Heart right ventricle (tissue), 16 donors: ENCODE results near the gene GRIK3. TPM values are rescaled to one million over a fixed set of nuclear protein-coding genes. Genes with fewer than 3 reads are reported as not detected.
A peak's percentile ranks its signal among the peaks of the same experiment; 100 is the strongest.

Experiments used
- ATAC-seq, 8 donors: fragments of 200-7000 bp; cut with Tn5 transposase; one replicate each; pipeline ENCODE4 v1.9.1; 2020; ENCODE audit warnings: mild to moderate bottlenecking in 8 of 8, moderate library complexity in 8 of 8, moderate number of reproducible peaks in 1 of 8
- DNase-seq, 2 donors: peaks; one replicate each; pipeline ENCODE4 v3.0.0-alpha.2; 2020
- H3K27ac ChIP-seq, 10 donors: fragments of 200-600 bp; sonication (generic) in 2 of 10; one replicate each; pipeline versions ENCODE4 v1.5.0 to v1.8.0; 2020 to 2022; ENCODE audit warnings: mild to moderate bottlenecking in 3 of 10
- H3K27me3 ChIP-seq, 7 donors: fragments of 200-600 bp; one replicate each; pipeline ENCODE4 v1.8.0; 2021 to 2022; ENCODE audit warnings: mild to moderate bottlenecking in 2 of 7
- H3K36me3 ChIP-seq, 9 donors: fragments of 200-600 bp; sonication (generic) in 1 of 9; one replicate each; pipeline versions ENCODE4 v1.5.0 to v1.8.0; 2020 to 2022; ENCODE audit warnings: mild to moderate bottlenecking in 2 of 9
- H3K4me1 ChIP-seq, 9 donors: fragments of 200-600 bp; sonication (generic) in 1 of 9; one replicate each; pipeline versions ENCODE4 v1.5.0 to v1.8.0; 2020 to 2022; ENCODE audit warnings: mild to moderate bottlenecking in 4 of 9
- H3K4me3 ChIP-seq, 10 donors: fragments of 200-600 bp; sonication (generic) in 2 of 10; one replicate each; pipeline versions ENCODE4 v1.5.0 to v1.8.0; 2020 to 2022; ENCODE audit warnings: mild to moderate bottlenecking in 7 of 10, moderate library complexity in 2 of 10
- H3K9me3 ChIP-seq, 11 donors: fragments of 200-600 bp in 10 of 11; sonication (generic) in 2 of 11; one replicate each; pipeline versions ENCODE4 v1.5.0 to v1.8.0; 2013 to 2022; ENCODE audit warnings: mild to moderate bottlenecking in 2 of 11, control low read depth in 1 of 11, moderate library complexity in 1 of 11
- WGBS, 2 donors: extraction: QIAGEN DNeasy Blood & Tissue Kit; methylation state at CpG; one replicate each; pipeline ENCODE4 v1.1.7; 2013; ENCODE audit warnings: inconsistent platforms in 1 of 2; 5-methylcytosine and 5-hydroxymethylcytosine counted together
- intact Hi-C, 10 donors: fragments of 100-400 bp; cut with DNase I; formaldehyde crosslinking; loops; one replicate each; pipeline versions ENCODE4 v1.11.1 to v1.14.2; 2022
- polyA plus RNA-seq, 2 donors: library from polyadenylated mRNA; stranded (reverse); fragments of 200-250 nt; gene quantifications; one replicate each; pipeline ENCODE4 v1.2.3, GENCODE V29; 2013
- total RNA-seq, 10 donors: library from RNA; stranded (reverse); fragmentation: NEBNext Ultra II Directional in 3 of 10; extraction: Animal tissue kit (Norgen Biotek cat#: 25700) in 3 of 10; gene quantifications; one replicate each; pipeline versions ENCODE4 v1.2.1 to v1.2.4, GENCODE V29; 2021 to 2023
- TF ChIP-seq, protein P1 (sequence below), 9 donors: fragments of 200-600 bp; sonication (generic) in 2 of 9; IDR thresholded peaks; one replicate each; pipeline versions ENCODE4 v1.5.0 to v1.8.0; 2021 to 2022; ENCODE audit warnings: antibody characterized with exemption in 9 of 9, mild to moderate bottlenecking in 5 of 9, moderate library complexity in 1 of 9
- donor health status: Arrhythmogenic right ventricular cardiomyopathy.
- donor health status: ischemic (EF 13 %, LVEDD 7.1; RV severe dilation, severe dysfunction).
- donor health status: healthy with polysubstance abuse.
- donor health status: DM: no; HTN: yes; CAD: no.
- donor health status: DM: no; HTN: no; CAD: no.
- donor health status: ischemic (EF 25% LVEDD 6.9; RV normal size, moderate dysfunction).
- donor health status: ischemic (EF 25% LVEDD 5.7; RV mildly dilated, moderate dysfunction).
- donor health status: healthy.
- donor health status: DM: yes; HTN: yes; CAD: no.
- donor health status: Ischemic cardiomyopathy.
- donor health status: ischemic (EF 35%, LVEDD 5.7; RV mildly dilated, moderate dysfunction).
- donor health status: nonischemic (EF 11% LVEDD 7.7; RV severe dilation, severe dysfunction).
- donor health status: DM: yes; HTN: yes; CAD: no.
- donor health status: PGD.
- donor health status: ischemic (EF 29% LVEDD 5.4; RV normal size, mild dysfunction).
- donor health status: nonischemic (EF 23%, LVEDD 6.1; RV moderate dilation, normal function).

GRIK3 gene
- total and polyA plus RNA-seq, 12 donors = 0.10 to 1.1 (median 0.27) TPM

DNA sequence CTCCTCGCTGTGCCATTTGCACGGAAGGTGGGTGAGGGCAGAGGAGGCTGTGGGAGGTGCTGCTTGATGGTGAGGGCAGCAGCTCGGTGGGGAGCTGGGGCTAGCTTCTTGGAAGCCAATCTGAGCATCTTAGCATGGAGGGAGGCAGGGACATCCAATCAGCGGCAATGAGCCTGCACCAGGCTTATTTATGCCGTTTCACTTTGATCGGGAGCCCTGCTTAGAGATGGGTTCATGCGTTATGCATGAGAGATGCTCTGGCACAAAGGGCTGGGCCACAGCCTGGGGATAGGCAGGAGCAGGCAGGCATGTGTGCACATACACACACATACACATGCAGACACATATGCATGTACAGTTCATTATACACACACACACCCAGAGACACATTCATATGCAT is 220.2 kb downstream of the GRIK3 start:
- Histone ChIP-seq H3K4me3 (no peak overlapping the region), H3K4me1 (no peaks in the 10 kb centered on the region), H3K9me3 (no peaks in the 10 kb centered on the region), H3K27ac (no peak overlapping the region), H3K36me3 (no peaks in the 10 kb centered on the region), H3K27me3 (peaks cover 0 to 36% (median 17%) of the 10 kb centered on the region in 7 donors)
- TF ChIP-seq, protein P1, sequence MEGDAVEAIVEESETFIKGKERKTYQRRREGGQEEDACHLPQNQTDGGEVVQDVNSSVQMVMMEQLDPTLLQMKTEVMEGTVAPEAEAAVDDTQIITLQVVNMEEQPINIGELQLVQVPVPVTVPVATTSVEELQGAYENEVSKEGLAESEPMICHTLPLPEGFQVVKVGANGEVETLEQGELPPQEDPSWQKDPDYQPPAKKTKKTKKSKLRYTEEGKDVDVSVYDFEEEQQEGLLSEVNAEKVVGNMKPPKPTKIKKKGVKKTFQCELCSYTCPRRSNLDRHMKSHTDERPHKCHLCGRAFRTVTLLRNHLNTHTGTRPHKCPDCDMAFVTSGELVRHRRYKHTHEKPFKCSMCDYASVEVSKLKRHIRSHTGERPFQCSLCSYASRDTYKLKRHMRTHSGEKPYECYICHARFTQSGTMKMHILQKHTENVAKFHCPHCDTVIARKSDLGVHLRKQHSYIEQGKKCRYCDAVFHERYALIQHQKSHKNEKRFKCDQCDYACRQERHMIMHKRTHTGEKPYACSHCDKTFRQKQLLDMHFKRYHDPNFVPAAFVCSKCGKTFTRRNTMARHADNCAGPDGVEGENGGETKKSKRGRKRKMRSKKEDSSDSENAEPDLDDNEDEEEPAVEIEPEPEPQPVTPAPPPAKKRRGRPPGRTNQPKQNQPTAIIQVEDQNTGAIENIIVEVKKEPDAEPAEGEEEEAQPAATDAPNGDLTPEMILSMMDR (IDR thresholded peaks at IDR 0.05) = no peak
- ATAC-seq (no peak), DNase-seq (no peak)
- intact Hi-C loops = no loop called here
- WGBS, 2 donors = 84% methylated on average over 7 of the region's 7 CpGs

- intact Hi-C loops = no loop called here
- Histone ChIP-seq H3K36me3 (no peaks in the 10 kb centered on the region), H3K4me1 (no peaks in the 10 kb centered on the region), H3K27ac (no peak overlapping the region), H3K27me3 (peaks cover 0 to 28% (median 10%) of the 10 kb centered on the region in 7 donors), H3K4me3 (no peak overlapping the region), H3K9me3 (no peaks in the 10 kb centered on the region)
- DNase-seq = peak in 1 of 2 donors; percentile 12
- TF ChIP-seq, protein P1 (IDR thresholded peaks at IDR 0.05) = no peak
- WGBS, 2 donors = 68 to 73% methylated on average over 4 of the region's 4 CpGs
- peak in 4 of 8 donors; percentile 40 to 54 (median 44) for ATAC-seq
Observed at GRCh38 chr1:36807262-36807661, 227.1 kb downstream of the GRIK3 start.

DNA sequence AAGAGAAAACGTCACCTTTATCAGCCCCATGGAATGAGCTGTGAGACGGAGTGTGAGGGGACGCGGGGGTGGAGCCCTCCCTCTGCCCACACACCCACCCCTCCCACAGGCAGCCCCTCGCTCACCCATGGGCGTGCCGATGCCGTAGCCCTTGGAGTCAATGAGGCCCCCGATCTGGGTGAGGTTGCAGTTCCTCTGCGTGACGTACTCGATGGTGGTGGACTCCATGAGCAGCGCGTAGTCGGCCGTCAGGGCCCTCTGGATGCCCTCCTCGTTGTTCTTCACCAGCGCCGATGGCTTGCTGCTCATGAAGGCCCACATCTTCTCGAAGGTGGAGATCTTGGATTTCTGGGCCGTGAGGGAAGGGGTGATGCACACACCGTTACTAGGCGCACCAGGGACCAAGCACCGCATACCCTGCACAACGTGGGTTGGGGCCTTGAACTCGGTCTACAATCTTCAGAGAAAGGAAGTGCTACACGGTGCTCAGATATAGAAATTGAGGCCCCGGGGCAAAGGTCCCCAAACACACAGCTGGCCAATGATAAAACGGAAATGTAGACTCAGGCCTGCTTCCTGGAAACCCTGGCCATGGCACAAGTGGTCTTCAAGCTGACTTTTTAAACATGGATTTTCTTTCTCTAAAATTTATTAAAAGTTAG is 228.2 kb downstream of the GRIK3 start:
- intact Hi-C loops = no loop called here
- ATAC-seq (no peak), DNase-seq (no peak)
- Histone ChIP-seq H3K9me3 (no peaks in the 10 kb centered on the region), H3K4me3 (no peak overlapping the region), H3K36me3 (no peaks in the 10 kb centered on the region), H3K27ac (no peak overlapping the region), H3K4me1 (no peaks in the 10 kb centered on the region), H3K27me3 (peaks cover 0 to 31% (median 6%) of the 10 kb centered on the region in 7 donors)
- WGBS, 2 donors = 70 to 73% methylated on average over 29 of the region's 29 CpGs
- TF ChIP-seq, protein P1 (IDR thresholded peaks at IDR 0.05) = no peak

- TF ChIP-seq, protein P1 (IDR thresholded peaks at IDR 0.05) = no peak
- no peak overlapping the region for H3K27ac ChIP-seq
- no peaks in the 10 kb centered on the region for H3K36me3 ChIP-seq
- WGBS, 2 donors = 84 to 88% methylated on average over 17 of the region's 17 CpGs
- H3K9me3 ChIP-seq = no peaks in the 10 kb centered on the region
- H3K4me3 ChIP-seq = no peak overlapping the region
- ATAC-seq (no peak), DNase-seq (no peak)
- intact Hi-C loops = no loop called here
- H3K4me1 ChIP-seq = no peaks in the 10 kb centered on the region
- H3K27me3 ChIP-seq = peaks cover 0 to 31% (median 6%) of the 10 kb centered on the region in 7 donors
Observed at GRCh38 chr1:36804669-36805314, 229.5 kb downstream of the GRIK3 start.
